GM10248 (cell line): Measurements from ENCODE around the gene LHX4.

Source experiments
- CTCF ChIA-PET: fragments of 300-600 bp; sonication (Branson Sonifier 250); formaldehyde crosslinking; extraction: SDS; loops from one replicate; lab custom pipeline; 2021; ENCODE audit warnings: antibody characterized with exemption; lab: Yijun Ruan, JAX
- POLR2A ChIA-PET: fragments of 350-650 bp; sonication (Branson Sonifier 250); formaldehyde crosslinking; extraction: SDS; loops from one replicate; lab custom pipeline; 2020; ENCODE audit warnings: antibody characterized with exemption; lab: Yijun Ruan, JAX
- DNase-seq: peaks from one replicate; pipeline ENCODE4 v3.0.0; 2012; ENCODE audit errors: extremely low spot score
- CTCF ChIP-seq: IDR thresholded peaks from 2 replicates; pipeline ENCODE4 v1.5.1; 2012; ENCODE audit warnings: mild to moderate bottlenecking, low read depth; ENCODE audit errors: extremely low read depth, missing control alignments, control extremely low read depth

The LHX4 gene

GRCh38 chr1:180244840-180245239 lies 14.8 kb downstream of the LHX4 start:
- CTCF ChIA-PET, result interaction anchor here (1.5 kb wide), 1 partner anchor 8 kb away, joined by 3 read pairs; no protein-coding TSS in a partner anchor
- POLR2A ChIA-PET, result no interaction called here
- TF ChIP-seq CTCF, result no peak
- no peak for DNase-seq

DNA sequence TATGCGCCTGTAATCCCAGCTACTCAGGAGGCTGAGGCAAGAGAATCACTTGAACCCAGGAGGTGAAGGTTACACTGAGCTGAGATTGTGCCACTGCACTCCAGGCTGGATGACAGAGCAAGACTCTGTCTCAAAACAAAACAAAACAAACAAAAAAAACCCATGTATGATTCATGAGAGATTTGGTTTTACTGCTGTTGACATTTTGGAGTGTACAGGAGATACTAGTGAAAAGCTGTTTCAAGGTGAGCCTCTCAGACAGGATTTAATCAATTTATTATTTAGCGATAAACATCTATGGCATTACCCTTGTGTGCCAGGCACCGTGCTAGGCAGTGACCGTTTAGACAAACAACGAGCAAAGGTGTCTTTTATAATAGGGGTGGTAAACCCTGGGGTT lies 16.5 kb downstream of the LHX4 start:
- ChIA-PET CTCF (no interaction called here), POLR2A (no interaction called here)
- DNase-seq, result no peak
- no peak for TF ChIP-seq CTCF

DNA sequence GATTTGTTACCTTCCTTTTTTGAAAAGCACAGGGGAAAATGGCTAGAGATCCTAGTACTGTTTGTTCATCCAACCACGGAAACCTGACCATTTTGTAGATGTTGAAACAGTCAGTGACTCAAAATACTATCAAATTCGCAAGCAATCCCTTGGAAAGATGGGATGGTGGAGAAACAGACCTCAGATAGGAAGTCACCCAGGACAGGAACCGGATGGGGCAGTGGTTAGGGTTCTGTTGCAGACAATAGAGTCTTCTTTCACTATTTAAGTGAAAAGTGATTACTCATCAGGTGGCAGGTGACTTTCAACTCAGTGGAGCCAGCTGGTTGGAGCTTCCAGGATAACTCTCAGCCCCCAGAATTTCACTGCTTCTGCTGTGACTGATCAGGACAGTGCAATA lies 17.0 kb downstream of the LHX4 start:
- CTCF ChIA-PET, result interaction anchor here (0.7 to 1.3 kb wide), 4 partner anchors 10 to 233 kb away, joined by 3 to 5 read pairs (median 3); no protein-coding TSS in a partner anchor
- POLR2A ChIA-PET, result no interaction called here
- TF ChIP-seq CTCF, result no peak
- DNase-seq, result no peak

- ChIA-PET CTCF (interaction anchor here (0.7 to 1.3 kb wide), 5 partner anchors 10 to 233 kb away, joined by 3 to 5 read pairs (median 3); no protein-coding TSS in a partner anchor), POLR2A (no interaction called here)
- DNase-seq, result no peak
- TF ChIP-seq CTCF, result no peak
Measured at GRCh38 chr1:180247580-180247979, 17.5 kb downstream of the LHX4 start.

DNA sequence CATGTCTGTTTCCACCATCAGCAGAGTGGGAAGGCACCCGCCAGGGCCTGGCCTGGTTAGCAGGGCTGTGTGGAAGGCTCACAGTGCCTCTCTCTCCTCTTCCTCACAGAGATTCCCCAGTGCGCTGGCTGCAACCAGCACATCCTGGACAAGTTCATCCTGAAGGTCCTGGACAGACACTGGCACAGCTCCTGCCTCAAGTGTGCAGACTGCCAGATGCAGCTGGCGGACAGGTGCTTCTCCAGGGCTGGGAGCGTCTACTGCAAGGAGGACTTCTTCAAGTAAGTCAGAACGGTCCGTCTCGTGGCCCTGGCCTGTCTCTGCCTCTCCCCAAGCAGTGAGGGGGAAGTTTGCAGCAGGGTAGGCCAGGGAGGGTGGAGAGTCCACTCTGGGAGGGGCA lies 18.1 kb downstream of the LHX4 start:
- ChIA-PET POLR2A (no interaction called here), CTCF (interaction anchor here (0.7 to 1.7 kb wide), 7 partner anchors 9 to 234 kb away, joined by 3 to 13 read pairs (median 5); no protein-coding TSS in a partner anchor)

More for the DNA sequence above, 18.1 kb downstream of the LHX4 start:
- no peak for TF ChIP-seq CTCF
- no peak for DNase-seq
